Adipocyte (in vitro differentiated cells): ENCODE results near the gene SH3RF3.

Experiments
- DNase-seq: peaks from one replicate; pipeline ENCODE4 v3.0.0-alpha.2; 2015; ENCODE audit warnings: low read depth
- H3K27me3 ChIP-seq: replicated peaks from 2 replicates; pipeline ENCODE4 v1.7.0; 2013; ENCODE audit warnings: mild to moderate bottlenecking, low read length, moderate library complexity; ENCODE audit not compliant: control insufficient read depth, insufficient read depth
- H3K36me3 ChIP-seq: 2 replicates; pipeline ENCODE4 v1.7.0; 2013; ENCODE audit warnings: low read length, mild to moderate bottlenecking, moderate library complexity; ENCODE audit not compliant: control insufficient read depth, insufficient read depth, severe bottlenecking
- H3K4me1 ChIP-seq: 2 replicates; pipeline ENCODE4 v1.7.0; 2013; ENCODE audit warnings: mild to moderate bottlenecking, low read length, moderate library complexity; ENCODE audit not compliant: control insufficient read depth, insufficient read depth
- H3K4me3 ChIP-seq: 2 replicates; pipeline ENCODE4 v1.7.0; 2013; ENCODE audit warnings: mild to moderate bottlenecking, low read length, moderate library complexity
- H3K9ac ChIP-seq: 2 replicates; pipeline ENCODE4 v1.7.0; 2013; ENCODE audit warnings: mild to moderate bottlenecking, low read length, moderate library complexity
- H3K9me3 ChIP-seq: 2 replicates; pipeline ENCODE4 v1.7.0; 2013; ENCODE audit warnings: mild to moderate bottlenecking, low read length, moderate library complexity; ENCODE audit not compliant: control insufficient read depth

The SH3RF3 gene

DNA sequence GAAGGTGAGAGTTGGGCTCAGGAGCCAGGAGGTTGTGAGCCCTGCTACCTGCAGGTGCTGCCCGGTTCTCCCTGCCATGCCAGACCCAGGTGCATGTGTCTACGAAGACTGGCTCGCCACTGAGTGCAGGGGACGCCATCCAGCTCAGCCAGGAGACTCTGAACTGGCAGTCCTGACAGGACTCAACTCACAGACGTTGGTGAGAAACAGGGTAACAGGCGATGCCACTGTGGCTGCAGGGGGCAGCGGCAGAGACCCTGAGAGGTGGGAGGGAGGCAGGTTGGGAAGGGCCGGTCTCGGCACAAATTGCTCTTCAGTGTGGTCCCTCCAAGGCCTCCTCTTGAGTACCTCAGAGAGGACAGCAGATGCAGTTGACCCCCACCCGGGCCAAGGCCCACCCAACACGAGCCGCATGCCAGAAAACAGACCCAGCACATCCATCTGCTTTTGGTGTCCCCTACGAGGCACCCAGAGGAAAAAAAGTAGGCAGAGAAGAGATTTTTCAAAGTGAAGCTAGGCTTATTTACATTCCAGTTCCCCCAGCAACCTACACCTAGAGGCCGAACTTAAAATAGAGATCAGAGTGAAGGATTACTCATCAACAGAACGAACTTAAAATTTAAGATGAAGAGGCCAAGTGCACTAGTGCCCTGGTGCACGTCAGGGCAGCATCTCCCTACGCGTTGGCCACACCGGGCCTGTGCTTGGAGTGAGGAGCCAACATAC, 300.0 kb downstream of the SH3RF3 start:
- no peaks in the 10 kb centered on the region for H3K27me3 ChIP-seq
- no peak overlapping the region for H3K4me3 ChIP-seq
- H3K9ac ChIP-seq = no peak overlapping the region
- H3K9me3 ChIP-seq = no peaks in the 10 kb centered on the region
- DNase-seq = no peak
- no peaks in the 10 kb centered on the region for H3K4me1 ChIP-seq
- H3K36me3 ChIP-seq = peaks cover 8% of the 10 kb centered on the region

DNA sequence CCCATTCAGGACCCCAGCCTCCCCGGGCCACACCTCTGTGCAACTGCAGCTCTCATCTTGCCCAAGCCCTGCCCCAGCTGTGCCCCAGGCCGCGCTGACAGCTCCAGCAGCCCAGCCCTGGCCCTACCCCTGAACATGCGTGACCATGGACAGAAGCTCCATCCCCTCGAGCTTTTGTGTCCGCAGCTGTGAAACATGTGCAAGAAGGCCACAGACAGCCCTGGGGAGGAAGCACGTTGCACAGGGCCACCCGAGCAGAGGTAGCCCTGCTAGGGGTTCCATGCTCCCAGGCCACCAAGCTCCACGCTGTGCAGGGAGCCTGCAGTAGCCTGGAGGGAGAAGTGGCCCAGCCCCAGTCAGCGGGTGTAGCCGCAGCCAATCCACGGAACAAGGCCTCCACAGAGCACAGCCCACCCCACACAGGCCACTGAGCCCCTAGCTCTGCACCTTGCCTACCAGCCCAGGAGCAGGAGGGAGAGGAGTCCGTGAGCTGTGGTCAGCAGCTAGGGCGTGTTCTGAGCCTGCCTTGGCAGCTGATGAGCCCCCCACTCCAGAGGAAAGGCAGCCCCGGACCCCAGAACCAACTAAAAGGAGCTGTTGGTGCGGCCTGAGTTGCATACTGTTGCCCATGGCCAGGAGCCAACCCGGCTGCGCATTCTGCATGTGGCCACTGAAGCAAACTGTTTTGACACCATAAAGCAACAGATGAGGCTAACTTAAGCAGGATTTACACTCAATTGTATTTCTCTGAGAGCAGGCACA, 300.7 kb downstream of the SH3RF3 start:
- Histone ChIP-seq H3K27me3 (no peaks in the 10 kb centered on the region), H3K9me3 (no peaks in the 10 kb centered on the region), H3K4me1 (no peaks in the 10 kb centered on the region), H3K36me3 (peaks cover 8% of the 10 kb centered on the region), H3K9ac (no peak overlapping the region), H3K4me3 (no peak overlapping the region)
- no peak for DNase-seq

DNA sequence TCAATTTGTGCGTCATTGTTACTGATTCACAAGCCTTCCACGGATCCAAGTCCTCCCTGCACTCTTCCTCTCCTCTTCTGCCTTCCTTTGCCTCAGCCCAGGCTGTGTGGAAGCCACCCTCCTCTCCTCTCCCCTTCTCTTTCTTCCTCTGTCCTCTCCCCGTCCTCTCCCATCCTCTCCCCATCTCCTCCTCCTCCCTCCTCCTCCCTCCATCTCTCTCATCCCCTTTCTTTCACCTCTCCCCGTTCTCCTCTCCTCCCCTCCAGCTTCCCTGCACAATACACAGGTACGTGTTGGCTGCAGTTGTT, 301.3 kb downstream of the SH3RF3 start:
- Histone ChIP-seq H3K36me3 (peaks cover 8% of the 10 kb centered on the region), H3K9ac (no peak overlapping the region), H3K9me3 (no peaks in the 10 kb centered on the region), H3K27me3 (no peaks in the 10 kb centered on the region), H3K4me3 (no peak overlapping the region), H3K4me1 (peaks cover 2% of the 10 kb centered on the region)
- no peak for DNase-seq

DNA sequence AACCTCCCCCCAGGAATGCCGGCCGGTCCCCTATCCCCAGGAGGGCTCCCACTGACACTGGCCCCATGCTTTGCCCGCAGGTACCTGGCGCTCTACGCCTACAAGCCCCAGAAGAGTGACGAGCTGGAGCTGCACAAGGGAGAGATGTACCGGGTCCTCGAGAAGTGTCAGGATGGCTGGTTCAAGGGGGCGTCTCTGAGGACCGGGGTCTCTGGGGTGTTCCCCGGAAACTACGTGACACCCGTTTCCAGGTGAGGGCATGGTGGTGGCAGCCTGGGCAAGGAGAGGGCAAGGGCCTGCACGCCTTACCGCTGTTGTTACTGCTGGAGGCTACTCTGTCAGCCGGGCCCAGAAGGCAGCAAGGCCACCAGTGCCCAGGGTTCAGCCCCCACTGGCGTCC, 303.4 kb downstream of the SH3RF3 start:
- no peaks in the 10 kb centered on the region for H3K27me3 ChIP-seq
- H3K9me3 ChIP-seq = no peaks in the 10 kb centered on the region
- H3K4me3 ChIP-seq = no peak overlapping the region
- no peak overlapping the region for H3K9ac ChIP-seq
- DNase-seq = no peak
- H3K36me3 ChIP-seq = peaks cover 8% of the 10 kb centered on the region
- peaks cover 22% of the 10 kb centered on the region for H3K4me1 ChIP-seq

DNA sequence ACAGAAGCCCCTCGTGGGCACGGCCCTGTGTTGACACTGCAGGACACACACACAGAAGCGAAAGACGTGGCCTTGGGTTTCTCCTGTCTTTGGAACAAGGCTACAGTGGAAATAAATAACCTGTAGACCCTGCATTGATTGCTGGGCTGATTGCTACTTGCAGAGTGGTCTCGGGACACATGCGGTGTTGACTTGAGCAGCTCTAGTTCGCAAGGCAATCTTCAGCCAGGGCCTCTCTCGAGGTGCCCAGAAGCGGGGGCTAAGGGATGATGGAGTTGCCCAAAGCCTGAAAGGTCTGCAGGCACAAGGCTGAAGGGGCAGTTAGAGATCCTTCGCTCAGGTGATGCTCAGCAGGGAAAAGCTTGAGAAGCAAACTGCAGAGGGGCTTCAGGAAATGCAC, 304.5 kb downstream of the SH3RF3 start:
- no peaks in the 10 kb centered on the region for H3K9me3 ChIP-seq
- no peak overlapping the region for H3K4me3 ChIP-seq
- no peak overlapping the region for H3K9ac ChIP-seq
- H3K27me3 ChIP-seq = no peaks in the 10 kb centered on the region
- H3K36me3 ChIP-seq = peaks cover 8% of the 10 kb centered on the region
- no peak for DNase-seq
- H3K4me1 ChIP-seq = peaks cover 33% of the 10 kb centered on the region

DNA sequence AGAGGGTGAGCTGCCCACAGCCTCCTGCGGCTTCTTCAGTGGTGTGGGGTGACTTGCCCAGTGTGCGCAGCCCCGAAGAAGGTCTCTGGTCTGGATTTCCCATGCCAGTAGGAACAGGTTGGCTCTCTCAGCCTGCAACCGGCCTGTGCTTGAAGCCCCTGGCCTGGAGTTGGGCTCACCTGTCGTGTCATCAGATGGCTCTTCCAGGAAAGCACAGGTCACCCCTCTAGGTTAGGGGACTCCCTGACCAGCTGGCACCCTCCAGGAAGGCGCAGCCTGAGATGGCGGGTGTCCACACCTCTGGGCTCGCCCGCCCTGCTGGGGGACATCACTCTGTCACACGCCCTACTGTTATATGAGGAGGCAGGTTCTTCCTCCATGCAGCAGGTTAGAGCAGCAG, 304.9 kb downstream of the SH3RF3 start:
- Histone ChIP-seq H3K27me3 (no peaks in the 10 kb centered on the region), H3K4me1 (peaks cover 37% of the 10 kb centered on the region), H3K9me3 (no peaks in the 10 kb centered on the region), H3K9ac (no peak overlapping the region), H3K36me3 (peaks cover 8% of the 10 kb centered on the region), H3K4me3 (no peak overlapping the region)
- DNase-seq = no peak

DNA sequence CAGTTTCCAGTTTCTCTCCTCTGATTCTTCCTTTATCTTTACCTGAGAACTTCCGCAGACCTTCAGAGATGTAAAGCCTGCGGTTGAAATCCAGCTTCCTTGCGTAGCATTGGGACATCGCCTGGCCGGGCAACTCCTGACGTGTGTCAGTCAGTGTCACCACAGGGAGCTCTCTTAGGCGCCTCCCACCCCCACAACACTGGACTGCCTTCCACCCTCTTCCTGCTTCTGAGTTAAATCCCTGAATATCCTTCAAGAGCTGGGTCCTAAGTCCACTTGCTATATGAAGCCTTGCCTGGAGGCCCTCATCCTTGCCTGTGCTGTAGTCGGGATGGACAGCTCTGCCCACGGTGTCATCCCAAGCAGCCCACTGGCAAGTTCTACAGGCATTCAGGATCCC, 305.3 kb downstream of the SH3RF3 start:
- DNase-seq = no peak
- H3K27me3 ChIP-seq = no peaks in the 10 kb centered on the region
- peaks cover 42% of the 10 kb centered on the region for H3K4me1 ChIP-seq
- H3K36me3 ChIP-seq = peaks cover 8% of the 10 kb centered on the region
- no peak overlapping the region for H3K9ac ChIP-seq
- H3K4me3 ChIP-seq = no peak overlapping the region
- H3K9me3 ChIP-seq = no peaks in the 10 kb centered on the region

DNA sequence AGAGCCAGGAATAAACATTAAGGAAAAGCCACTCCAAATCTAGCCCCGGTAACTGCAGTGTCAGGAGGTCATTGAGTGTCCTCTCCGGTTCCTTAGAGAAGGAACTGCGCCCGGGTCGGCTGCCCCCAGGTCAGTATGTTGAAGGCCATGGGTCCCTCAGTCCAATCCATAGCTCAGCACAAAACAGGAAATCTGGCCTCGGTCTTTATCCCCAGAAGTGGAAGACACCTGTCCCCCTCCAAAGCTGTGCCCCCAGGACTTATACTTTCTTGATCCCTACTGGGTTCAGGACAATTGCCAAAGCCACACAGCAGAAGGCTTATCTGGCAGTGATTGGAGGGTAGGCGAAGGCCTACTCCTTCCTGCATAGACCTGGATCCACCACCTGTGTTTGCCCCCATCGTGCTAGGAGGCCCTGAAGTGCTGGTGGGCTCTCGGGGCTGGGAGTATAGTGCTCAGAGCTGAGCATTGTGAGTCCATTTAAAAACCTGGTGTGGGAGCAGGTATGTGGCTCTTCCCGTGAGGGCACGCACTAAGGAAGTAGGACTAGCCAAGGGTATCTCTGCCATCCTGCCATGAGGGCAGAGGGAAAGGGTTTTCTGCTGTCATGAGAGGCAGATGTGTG, 306.2 kb downstream of the SH3RF3 start:
- no peak overlapping the region for H3K4me3 ChIP-seq
- no peak overlapping the region for H3K9ac ChIP-seq
- no peaks in the 10 kb centered on the region for H3K27me3 ChIP-seq
- H3K36me3 ChIP-seq = peaks cover 8% of the 10 kb centered on the region
- peaks cover 49% of the 10 kb centered on the region for H3K4me1 ChIP-seq
- no peaks in the 10 kb centered on the region for H3K9me3 ChIP-seq
- DNase-seq = no peak

DNA sequence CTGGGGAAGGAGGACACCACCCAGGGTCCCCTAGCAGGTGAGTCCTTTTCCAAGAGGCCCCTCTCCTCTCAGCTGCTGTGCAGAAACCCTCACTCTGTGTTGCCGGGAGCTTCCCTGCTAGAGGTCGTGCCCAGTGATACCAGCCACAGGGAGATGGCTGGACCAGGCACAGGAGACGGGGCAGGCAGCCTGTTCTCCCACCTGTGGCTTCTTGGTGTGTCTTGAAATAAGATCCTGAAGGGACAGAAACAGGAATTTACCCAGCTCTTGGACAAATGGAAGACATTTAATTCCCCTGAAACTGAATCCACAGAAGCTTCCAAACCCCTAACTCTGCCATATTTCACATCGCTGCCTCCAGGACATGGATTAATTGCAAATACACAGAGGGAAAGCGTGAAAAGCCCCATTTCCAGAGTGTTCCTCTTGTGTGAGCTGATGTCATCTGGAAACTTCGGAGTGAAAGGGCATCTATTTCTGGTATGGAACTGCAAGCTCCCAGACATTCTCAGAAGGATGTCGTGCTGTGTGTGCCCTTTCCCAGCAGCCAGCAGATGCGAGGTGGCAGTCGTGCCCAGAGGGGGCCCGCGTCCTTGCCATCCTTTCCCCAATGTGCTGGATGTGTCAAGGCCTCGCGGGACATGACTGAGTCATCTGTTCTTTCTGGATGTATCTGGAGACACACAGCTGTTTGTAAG, 307.0 kb downstream of the SH3RF3 start:
- H3K36me3 ChIP-seq = peaks cover 9% of the 10 kb centered on the region
- H3K27me3 ChIP-seq = no peaks in the 10 kb centered on the region
- peak overlapping the region; percentile 72 for H3K9ac ChIP-seq
- peaks cover under 1% of the 10 kb centered on the region for H3K9me3 ChIP-seq
- H3K4me3 ChIP-seq = no peak overlapping the region
- DNase-seq = peak; percentile 29
- peaks cover 54% of the 10 kb centered on the region for H3K4me1 ChIP-seq

DNA sequence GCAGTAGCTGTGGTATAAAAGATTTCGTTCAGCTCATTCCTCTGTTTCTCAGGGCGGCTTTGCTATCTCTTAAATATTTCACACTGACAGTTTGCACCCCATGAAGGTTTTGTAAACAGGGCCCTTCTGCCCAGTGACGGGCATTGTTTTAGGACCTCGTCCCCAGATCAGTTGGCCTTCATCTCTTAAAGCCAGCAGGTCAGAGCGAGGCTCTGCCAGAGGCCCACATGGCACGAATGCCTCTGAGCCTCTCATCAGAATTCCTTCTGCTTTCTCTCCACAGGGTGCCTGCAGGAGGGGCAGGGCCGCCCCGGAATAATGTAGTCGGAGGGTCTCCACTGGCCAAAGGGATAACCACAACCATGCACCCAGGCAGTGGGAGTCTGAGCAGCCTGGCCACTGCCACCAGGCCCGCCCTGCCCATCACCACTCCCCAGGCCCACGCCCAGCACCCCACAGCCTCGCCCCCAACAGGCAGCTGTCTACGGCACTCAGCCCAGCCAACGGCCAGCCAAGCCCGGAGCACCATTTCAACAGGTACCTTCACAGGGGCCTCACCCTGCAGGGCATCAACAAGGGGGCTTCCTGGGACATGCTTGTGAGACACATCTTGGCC, 307.7 kb downstream of the SH3RF3 start:
- Histone ChIP-seq H3K4me1 (peaks cover 54% of the 10 kb centered on the region), H3K4me3 (peak overlapping the region; percentile 10), H3K9me3 (peaks cover 7% of the 10 kb centered on the region), H3K36me3 (peaks cover 16% of the 10 kb centered on the region), H3K9ac (peak overlapping the region; percentile 72), H3K27me3 (no peaks in the 10 kb centered on the region)
- DNase-seq = no peak
